ENCODE measurements around the gene CYP26B1. TPM values are rescaled to one million over a fixed set of nuclear protein-coding genes. Genes with fewer than 3 reads are reported as not detected.

The CYP26B1 gene
- total RNA-seq, 2 experiments from 2014 or later: not detected

DNA sequence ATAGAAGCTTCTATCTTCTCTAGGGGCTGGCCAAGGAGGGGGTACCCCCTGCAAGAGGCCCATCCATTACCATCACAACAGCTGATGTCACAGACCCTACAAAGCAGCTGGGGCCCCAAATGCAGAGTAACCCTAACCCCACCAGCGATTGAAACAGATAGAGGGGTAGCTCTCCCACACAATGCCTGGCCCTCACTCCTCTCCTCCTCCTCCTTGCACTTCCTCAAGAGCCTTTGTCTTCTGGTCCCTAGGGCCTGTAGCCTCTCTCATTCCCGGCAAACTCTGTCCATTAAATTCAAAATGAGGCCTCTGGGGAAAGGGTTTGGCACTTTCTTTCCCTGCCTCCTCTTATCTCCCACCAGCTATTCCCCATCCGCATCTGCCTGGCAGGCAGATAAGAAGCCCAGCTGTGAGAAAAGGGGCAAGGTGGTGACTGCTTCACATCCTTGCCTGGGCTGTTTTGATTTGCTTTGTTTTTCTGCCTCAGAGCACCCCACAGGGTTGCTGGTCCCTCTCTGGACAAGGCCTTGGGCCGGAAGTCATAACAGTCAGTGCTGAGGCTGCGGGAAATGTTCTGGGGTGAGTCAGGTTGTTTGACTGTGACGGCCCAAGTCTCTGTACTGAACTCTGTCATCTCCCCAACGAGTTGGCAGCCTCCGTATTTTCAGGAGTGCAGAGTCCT, 26.1 kb upstream of the CYP26B1 start:
- Histone ChIP-seq H4K20me1 (ENCODE audit: insufficient read depth, low read length) (no peaks in the 10 kb centered on the region), H3K9me2 (ENCODE audit: insufficient read depth, low read length) (no peaks in the 10 kb centered on the region), H3K36me3 (ENCODE audit: insufficient read depth, low read length) (no peaks in the 10 kb centered on the region), H3K4me1 (ENCODE audit: insufficient read depth, low read length, poor library complexity, severe bottlenecking) (no peaks in the 10 kb centered on the region), H3K4me2 (ENCODE audit: low read length) (no peak overlapping the region), H3K4me3 (ENCODE audit: low read depth, low read length, poor library complexity, severe bottlenecking) (no peak overlapping the region), H3K9me3 (ENCODE audit: low read length) (no peaks in the 10 kb centered on the region), H3K79me2 (ENCODE audit: insufficient read depth, low read depth, low read length) (no peaks in the 10 kb centered on the region), H3K27ac (ENCODE audit: low read depth, low read length, poor library complexity, severe bottlenecking) (no peak overlapping the region), H2AFZ (ENCODE audit: low read length) (no peak overlapping the region)
- TF ChIP-seq, protein P1, sequence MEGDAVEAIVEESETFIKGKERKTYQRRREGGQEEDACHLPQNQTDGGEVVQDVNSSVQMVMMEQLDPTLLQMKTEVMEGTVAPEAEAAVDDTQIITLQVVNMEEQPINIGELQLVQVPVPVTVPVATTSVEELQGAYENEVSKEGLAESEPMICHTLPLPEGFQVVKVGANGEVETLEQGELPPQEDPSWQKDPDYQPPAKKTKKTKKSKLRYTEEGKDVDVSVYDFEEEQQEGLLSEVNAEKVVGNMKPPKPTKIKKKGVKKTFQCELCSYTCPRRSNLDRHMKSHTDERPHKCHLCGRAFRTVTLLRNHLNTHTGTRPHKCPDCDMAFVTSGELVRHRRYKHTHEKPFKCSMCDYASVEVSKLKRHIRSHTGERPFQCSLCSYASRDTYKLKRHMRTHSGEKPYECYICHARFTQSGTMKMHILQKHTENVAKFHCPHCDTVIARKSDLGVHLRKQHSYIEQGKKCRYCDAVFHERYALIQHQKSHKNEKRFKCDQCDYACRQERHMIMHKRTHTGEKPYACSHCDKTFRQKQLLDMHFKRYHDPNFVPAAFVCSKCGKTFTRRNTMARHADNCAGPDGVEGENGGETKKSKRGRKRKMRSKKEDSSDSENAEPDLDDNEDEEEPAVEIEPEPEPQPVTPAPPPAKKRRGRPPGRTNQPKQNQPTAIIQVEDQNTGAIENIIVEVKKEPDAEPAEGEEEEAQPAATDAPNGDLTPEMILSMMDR (conservative IDR thresholded peaks at IDR 0.05; ENCODE audit: low read length): no peak
- no peak for TF ChIP-seq EZH2phosphoT487 (IDR thresholded peaks at IDR 0.05; ENCODE audit: borderline replicate concordance, low read depth, low read length)
- intact Hi-C loops (cut with micrococcal nuclease; ENCODE audit: unreplicated experiment): no loop called here
- POLR2A ChIA-PET: no interaction called here
- CTCF ChIA-PET (ENCODE audit: unreplicated experiment): no interaction called here
- no TSS peak for BruUV-seq (replicated peaks)
- DNase-seq (ENCODE audit: low spot score): no peak

DNA sequence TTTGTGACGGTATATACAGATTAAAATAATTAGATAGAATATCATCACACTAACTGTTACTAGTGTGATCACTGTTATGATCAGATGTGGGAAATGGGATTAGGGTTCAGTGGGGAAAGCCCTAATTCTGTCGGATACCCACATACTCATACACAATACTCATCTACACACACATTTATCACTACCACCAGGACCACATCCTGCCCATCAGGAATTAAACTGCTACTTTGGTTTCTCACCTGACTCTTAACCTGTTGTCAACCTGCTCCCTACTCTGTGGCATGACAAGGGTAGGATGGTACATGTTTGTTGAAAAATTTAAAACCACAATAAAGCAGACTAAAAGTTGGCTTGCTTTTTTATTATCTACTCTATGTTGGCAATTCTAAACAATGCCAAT, 24.8 kb upstream of the CYP26B1 start:
- ChIA-PET POLR2A (no interaction called here), CTCF (ENCODE audit: unreplicated experiment) (no interaction called here)
- no TSS peak for BruUV-seq (replicated peaks)
- H3K9me3 ChIP-seq (ENCODE audit: low read length): no peaks in the 10 kb centered on the region
- H2AFZ ChIP-seq (ENCODE audit: low read length): no peak overlapping the region
- H3K79me2 ChIP-seq (ENCODE audit: insufficient read depth, low read depth, low read length): no peaks in the 10 kb centered on the region
- DNase-seq (ENCODE audit: low spot score): no peak
- intact Hi-C loops (cut with micrococcal nuclease; ENCODE audit: unreplicated experiment): no loop called here
- H3K36me3 ChIP-seq (ENCODE audit: insufficient read depth, low read length): no peaks in the 10 kb centered on the region
- H3K4me2 ChIP-seq (ENCODE audit: low read length): no peak overlapping the region
- no peaks in the 10 kb centered on the region for H3K9me2 ChIP-seq (ENCODE audit: insufficient read depth, low read length)
- H4K20me1 ChIP-seq (ENCODE audit: insufficient read depth, low read length): no peaks in the 10 kb centered on the region
- TF ChIP-seq, protein P1 (conservative IDR thresholded peaks at IDR 0.05; ENCODE audit: low read length): no peak
- TF ChIP-seq EZH2phosphoT487 (IDR thresholded peaks at IDR 0.05; ENCODE audit: borderline replicate concordance, low read depth, low read length): no peak
- no peak overlapping the region for H3K27ac ChIP-seq (ENCODE audit: low read depth, low read length, poor library complexity, severe bottlenecking)
- H3K4me1 ChIP-seq (ENCODE audit: insufficient read depth, low read length, poor library complexity, severe bottlenecking): no peaks in the 10 kb centered on the region
- no peak overlapping the region for H3K4me3 ChIP-seq (ENCODE audit: low read depth, low read length, poor library complexity, severe bottlenecking)

DNA sequence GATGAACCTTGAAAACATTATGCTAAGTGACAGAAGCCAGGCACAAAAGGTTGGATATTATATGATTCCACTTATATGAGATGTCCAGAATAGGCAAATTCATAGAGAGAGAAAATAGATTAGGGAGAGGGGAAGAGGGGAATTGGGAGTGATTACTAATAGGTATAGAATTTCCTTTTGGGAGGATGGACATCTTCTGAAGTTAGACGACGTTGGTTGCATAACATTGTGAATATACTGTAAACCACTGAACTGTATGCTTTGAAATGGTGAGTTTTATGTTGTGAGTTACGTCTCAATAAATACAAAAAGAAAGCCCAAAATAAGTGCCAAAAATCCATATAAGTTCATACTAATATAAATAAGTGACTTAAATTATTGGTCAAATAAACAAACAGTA, 18.6 kb upstream of the CYP26B1 start:
- DNase-seq (ENCODE audit: low spot score): no peak
- no peak overlapping the region for H3K4me3 ChIP-seq (ENCODE audit: low read depth, low read length, poor library complexity, severe bottlenecking)
- TF ChIP-seq, protein P1 (conservative IDR thresholded peaks at IDR 0.05; ENCODE audit: low read length): no peak
- no peak for TF ChIP-seq EZH2phosphoT487 (IDR thresholded peaks at IDR 0.05; ENCODE audit: borderline replicate concordance, low read depth, low read length)
- H3K9me2 ChIP-seq (ENCODE audit: insufficient read depth, low read length): no peaks in the 10 kb centered on the region
- ChIA-PET CTCF (ENCODE audit: unreplicated experiment) (no interaction called here), POLR2A (no interaction called here)
- H3K27ac ChIP-seq (ENCODE audit: low read depth, low read length, poor library complexity, severe bottlenecking): no peak overlapping the region
- H3K36me3 ChIP-seq (ENCODE audit: insufficient read depth, low read length): no peaks in the 10 kb centered on the region
- no peaks in the 10 kb centered on the region for H4K20me1 ChIP-seq (ENCODE audit: insufficient read depth, low read length)
- no peaks in the 10 kb centered on the region for H3K79me2 ChIP-seq (ENCODE audit: insufficient read depth, low read depth, low read length)
- H3K9me3 ChIP-seq (ENCODE audit: low read length): no peaks in the 10 kb centered on the region
- H3K4me1 ChIP-seq (ENCODE audit: insufficient read depth, low read length, poor library complexity, severe bottlenecking): no peaks in the 10 kb centered on the region
- no peak overlapping the region for H2AFZ ChIP-seq (ENCODE audit: low read length)
- BruUV-seq (replicated peaks): no TSS peak
- no peak overlapping the region for H3K4me2 ChIP-seq (ENCODE audit: low read length)
- intact Hi-C loops (cut with micrococcal nuclease; ENCODE audit: unreplicated experiment): no loop called here

Measured in OCI-LY7 (cell line).